Hepatocyte (in vitro differentiated cells): ENCODE data around the gene STAT1.

Source experiments
- CTCF ChIP-seq: fragments of 200-600 bp; sonication (generic); IDR thresholded peaks from 2 replicates; pipeline ENCODE4 v1.5.1; 2016; ENCODE audit warnings: antibody characterized with exemption, mild to moderate bottlenecking; ENCODE audit not compliant: poor library complexity
- EZH2 ChIP-seq: fragments of 200-600 bp; sonication (generic); IDR thresholded peaks from 2 replicates; pipeline ENCODE4 v1.6.1; 2016; ENCODE audit warnings: antibody characterized with exemption, mild to moderate bottlenecking, borderline replicate concordance
- EZH2phosphoT487 ChIP-seq: fragments of 200-600 bp; sonication (generic); IDR thresholded peaks from one replicate; pipeline ENCODE4 v1.6.1; 2018; ENCODE audit warnings: antibody characterized with exemption, mild to moderate bottlenecking, low read depth, moderate library complexity; ENCODE audit not compliant: unreplicated experiment, severe bottlenecking

DNA sequence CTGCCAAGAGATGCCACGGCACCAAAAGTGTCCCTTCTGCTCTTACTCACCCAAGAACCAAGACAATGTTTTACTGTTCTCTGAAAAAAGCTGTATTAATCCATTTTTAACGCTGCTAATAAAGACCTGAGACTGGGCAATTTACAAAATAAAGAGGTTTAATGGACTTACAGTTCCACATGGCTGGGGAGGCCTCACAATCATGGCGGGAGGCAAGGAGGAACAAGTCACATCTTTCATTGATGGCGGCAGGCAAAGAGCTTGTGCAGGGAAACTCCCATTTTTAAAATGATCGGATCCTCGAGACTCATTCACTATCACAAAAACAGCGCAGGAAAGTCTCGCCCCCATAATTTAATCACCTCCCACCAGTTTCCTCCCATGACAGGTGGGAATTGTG is 1.9 kb upstream of the STAT1 start:
- TF ChIP-seq CTCF (no peak), EZH2 (no peak), EZH2phosphoT487 (no peak)
